Measurements from ENCODE around the gene GPD1. TPM values are rescaled to one million over a fixed set of nuclear protein-coding genes. Genes with fewer than 3 reads are reported as not detected.

The GPD1 gene
- total RNA-seq, 1 donor from 2014 or later, result not detected

DNA sequence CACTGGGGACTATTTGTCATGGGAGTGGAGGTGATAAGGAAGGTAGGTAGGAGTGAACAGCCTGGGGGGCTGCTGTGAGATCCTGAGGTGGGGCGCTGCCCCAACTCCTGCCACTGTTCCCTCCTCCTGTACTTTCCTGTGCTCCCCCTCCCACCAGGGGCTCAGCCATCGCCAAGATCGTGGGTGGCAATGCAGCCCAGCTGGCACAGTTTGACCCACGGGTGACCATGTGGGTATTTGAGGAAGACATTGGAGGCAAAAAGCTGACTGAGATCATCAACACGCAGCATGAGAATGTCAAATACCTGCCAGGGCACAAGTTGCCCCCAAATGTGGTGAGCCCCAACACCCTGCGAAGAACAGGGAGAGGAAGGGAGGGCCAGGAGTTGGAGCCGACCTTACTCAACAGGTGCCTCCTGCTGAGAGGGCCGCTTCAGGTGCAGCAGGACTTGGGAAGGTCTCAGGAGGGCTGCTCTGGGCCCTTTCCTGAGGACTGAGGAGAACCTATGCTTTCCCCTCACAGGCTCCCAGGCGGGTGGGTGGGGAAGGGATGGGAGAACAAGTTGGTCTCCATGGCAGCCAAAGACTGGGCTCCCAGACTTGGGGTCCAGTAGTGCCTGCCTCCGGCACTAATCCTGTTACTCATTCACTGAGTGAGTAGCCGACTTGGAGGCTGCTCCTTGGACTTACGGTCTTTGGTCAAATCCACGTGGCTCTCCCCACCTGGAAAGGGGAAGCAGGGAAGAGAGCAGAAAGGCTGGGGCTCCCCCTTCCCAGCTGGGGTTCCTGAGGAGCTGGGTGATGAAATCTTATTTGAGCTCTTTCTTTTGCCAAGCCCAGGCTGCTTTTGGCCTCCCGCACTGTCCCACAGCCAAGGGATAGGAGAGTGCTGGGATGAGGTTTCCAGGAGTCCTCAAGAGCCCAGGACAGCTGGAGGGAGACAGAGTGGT lies 884 bp downstream of the GPD1 start:
- DNase-seq (ENCODE audit: low read depth), result no peak
- TF ChIP-seq, protein P1, sequence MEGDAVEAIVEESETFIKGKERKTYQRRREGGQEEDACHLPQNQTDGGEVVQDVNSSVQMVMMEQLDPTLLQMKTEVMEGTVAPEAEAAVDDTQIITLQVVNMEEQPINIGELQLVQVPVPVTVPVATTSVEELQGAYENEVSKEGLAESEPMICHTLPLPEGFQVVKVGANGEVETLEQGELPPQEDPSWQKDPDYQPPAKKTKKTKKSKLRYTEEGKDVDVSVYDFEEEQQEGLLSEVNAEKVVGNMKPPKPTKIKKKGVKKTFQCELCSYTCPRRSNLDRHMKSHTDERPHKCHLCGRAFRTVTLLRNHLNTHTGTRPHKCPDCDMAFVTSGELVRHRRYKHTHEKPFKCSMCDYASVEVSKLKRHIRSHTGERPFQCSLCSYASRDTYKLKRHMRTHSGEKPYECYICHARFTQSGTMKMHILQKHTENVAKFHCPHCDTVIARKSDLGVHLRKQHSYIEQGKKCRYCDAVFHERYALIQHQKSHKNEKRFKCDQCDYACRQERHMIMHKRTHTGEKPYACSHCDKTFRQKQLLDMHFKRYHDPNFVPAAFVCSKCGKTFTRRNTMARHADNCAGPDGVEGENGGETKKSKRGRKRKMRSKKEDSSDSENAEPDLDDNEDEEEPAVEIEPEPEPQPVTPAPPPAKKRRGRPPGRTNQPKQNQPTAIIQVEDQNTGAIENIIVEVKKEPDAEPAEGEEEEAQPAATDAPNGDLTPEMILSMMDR (conservative IDR thresholded peaks at IDR 0.05; ENCODE audit: low read depth, low read length), result no peak
- H3K4me3 ChIP-seq (ENCODE audit: low read depth, low read length), result peak overlapping the region; percentile 52

- TF ChIP-seq, protein P1 (conservative IDR thresholded peaks at IDR 0.05; ENCODE audit: low read depth, low read length), result no peak
- no peak overlapping the region for H3K4me3 ChIP-seq (ENCODE audit: low read depth, low read length)
- DNase-seq (ENCODE audit: low read depth), result no peak
Observed at GRCh38 chr12:50105913-50106450, 2.2 kb downstream of the GPD1 start.

GRCh38 chr12:50106907-50107306 lies 3.1 kb downstream of the GPD1 start:
- DNase-seq (ENCODE audit: low read depth), result no peak
- TF ChIP-seq, protein P1 (conservative IDR thresholded peaks at IDR 0.05; ENCODE audit: low read depth, low read length), result no peak

GRCh38 chr12:50107416-50108268 lies 3.8 kb downstream of the GPD1 start:
- no peak for DNase-seq (ENCODE audit: low read depth)
- H3K4me3 ChIP-seq (ENCODE audit: low read depth, low read length), result no peak overlapping the region
- TF ChIP-seq, protein P1 (conservative IDR thresholded peaks at IDR 0.05; ENCODE audit: low read depth, low read length), result no peak

More at GRCh38 chr12:50106907-50107306, 3.1 kb downstream of the GPD1 start:
- no peak overlapping the region for H3K4me3 ChIP-seq (ENCODE audit: low read depth, low read length)

DNA sequence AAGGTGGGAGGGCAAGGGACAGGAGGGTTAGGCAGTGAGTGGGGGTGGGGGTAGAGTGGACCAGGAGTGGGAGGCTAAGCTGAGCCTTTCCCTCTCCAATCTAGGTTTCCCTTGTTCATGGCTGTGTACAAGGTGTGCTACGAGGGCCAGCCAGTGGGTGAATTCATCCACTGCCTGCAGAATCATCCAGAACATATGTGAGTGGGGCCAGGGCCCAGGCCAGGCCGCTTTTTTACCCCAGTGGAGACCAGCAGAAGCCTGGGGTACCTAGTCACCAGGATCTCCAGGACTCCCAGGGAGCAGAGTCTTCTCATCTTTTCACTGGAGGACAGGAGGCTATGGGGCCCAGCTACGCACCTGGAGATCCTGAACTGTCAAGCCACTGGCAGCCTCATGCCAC lies 5.5 kb downstream of the GPD1 start:
- no peak for DNase-seq (ENCODE audit: low read depth)
- TF ChIP-seq, protein P1 (conservative IDR thresholded peaks at IDR 0.05; ENCODE audit: low read depth, low read length), result no peak
- H3K4me3 ChIP-seq (ENCODE audit: low read depth, low read length), result peak overlapping the region; percentile 47

DNA sequence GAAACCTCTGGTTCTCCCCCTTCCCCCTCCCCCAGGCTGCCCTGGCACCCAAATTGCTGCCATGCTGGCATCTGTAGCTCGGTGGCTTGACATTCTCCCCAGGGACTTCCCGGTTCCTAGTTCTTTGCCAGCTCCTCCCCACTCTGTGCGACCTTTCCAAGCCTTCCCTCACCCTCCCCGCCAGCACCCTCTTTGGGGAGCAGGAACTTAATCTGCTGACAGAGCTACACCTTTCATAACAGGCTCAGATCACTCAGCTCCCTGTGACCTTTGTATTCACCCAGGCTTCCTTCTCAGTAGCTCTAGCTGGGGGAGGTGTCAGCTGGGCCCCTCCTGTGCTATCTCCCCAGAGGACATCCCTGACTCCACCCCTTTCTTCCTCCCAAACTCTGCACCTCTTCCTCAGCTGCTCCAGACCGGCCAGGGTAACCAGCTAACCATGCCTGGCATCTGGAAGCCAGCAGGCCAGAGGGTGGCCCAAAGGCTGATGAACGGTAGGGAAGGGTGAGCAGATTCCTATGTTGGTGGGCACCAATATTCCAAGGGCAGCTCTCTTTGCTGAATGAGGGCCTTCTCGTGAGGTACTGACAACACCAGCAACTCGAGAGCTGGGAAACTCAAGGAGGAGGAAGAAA lies 6.4 kb downstream of the GPD1 start:
- no peak for DNase-seq (ENCODE audit: low read depth)
- TF ChIP-seq, protein P1 (conservative IDR thresholded peaks at IDR 0.05; ENCODE audit: low read depth, low read length), result no peak
- H3K4me3 ChIP-seq (ENCODE audit: low read depth, low read length), result peak overlapping the region; percentile 47
